HCT116 (cell line): Measurements from ENCODE around the gene EGFR. TPM values are rescaled to one million over a fixed set of nuclear protein-coding genes. Genes with fewer than 3 reads are reported as not detected.

ENCODE experiments used
- ATAC-seq: fragments of 200-7000 bp; cut with Tn5 transposase; 2 replicates; pipeline ENCODE4 v1.9.1; 2020; ENCODE audit warnings: mild to moderate bottlenecking, moderate library complexity
- BruUV-seq: library from RNA; stranded (reverse); fragments of 400-500 nt; replicated peaks from 2 replicates; lab custom pipeline; 2021; lab: Mats Ljungman, UMichigan
- CTCF ChIA-PET: fragments of 300-600 bp; sonication (Branson Sonifier 250); formaldehyde crosslinking; loops from one replicate; lab custom pipeline; 2021; ENCODE audit warnings: antibody characterized with exemption; lab: Charles Lee
- POLR2A ChIA-PET: fragments of 300-600, 350-600 bp; sonication (Branson Sonifier 250); formaldehyde crosslinking; loops from one replicate; lab custom pipeline; 2021; ENCODE audit warnings: antibody characterized with exemption; lab: Charles Lee
- RAD21 ChIA-PET, 2 experiments: fragments of 300-600 bp; sonication (Branson Sonifier 250); formaldehyde crosslinking; loops; one replicate each; lab custom pipeline; 2023; ENCODE audit warnings: low total read pairs in 2 of 2; ENCODE audit not compliant: uncharacterized antibody in 2 of 2, unreplicated experiment in 2 of 2, low non-redundant PET in 1 of 2; lab: Charles Lee
- DNase-seq: peaks from one replicate; pipeline ENCODE4 v3.0.0-alpha.2; 2010; ENCODE audit warnings: low read depth, low spot score
- H2AFZ ChIP-seq: fragments of 200-600 bp; shearing (Covaris generic), sonication (generic); 2 replicates; pipeline ENCODE4 v1.6.1; 2017; ENCODE audit warnings: low read depth, mixed run types, mixed read lengths, antibody characterized with exemption, low read length; ENCODE audit not compliant: poor library complexity, severe bottlenecking
- H3K27ac ChIP-seq: 2 replicates; pipeline ENCODE4 v1.5.1; 2012; ENCODE audit warnings: low read depth, low read length
- H3K27me3 ChIP-seq: fragments of 200-600 bp; sonication (generic); 2 replicates; pipeline ENCODE4 v1.6.1; 2016; ENCODE audit warnings: mixed run types, low read length, mixed read lengths; ENCODE audit not compliant: insufficient read depth
- H3K36me3 ChIP-seq, 2 experiments: fragments of 200-500 bp in 1 of 2; fragments of 200-600 bp in 1 of 2; sonication (Bioruptor generic) in 1 of 2; sonication (generic) in 1 of 2; 2 replicates each; pipeline versions ENCODE4 v1.5.1 to v1.6.1; 2014 to 2016; ENCODE audit warnings: low read length in 2 of 2, inconsistent platforms in 1 of 2, mixed read lengths in 1 of 2, mixed run types in 1 of 2; ENCODE audit not compliant: insufficient read depth in 2 of 2, control insufficient read depth in 1 of 2
- H3K4me1 ChIP-seq, 2 experiments: fragments of 200-600 bp in 1 of 2; sonication (generic) in 1 of 2; 2 replicates each; pipeline versions ENCODE4 v1.5.1 to v1.6.1; 2012 to 2017; ENCODE audit warnings: low read length in 2 of 2, inconsistent platforms in 1 of 2, mild to moderate bottlenecking in 1 of 2, mixed read lengths in 1 of 2, mixed run types in 1 of 2, moderate library complexity in 1 of 2; ENCODE audit not compliant: insufficient read depth in 2 of 2, control insufficient read depth in 1 of 2
- H3K4me2 ChIP-seq: fragments of 200-600 bp; sonication (generic); 2 replicates; pipeline ENCODE4 v1.6.1; 2017; ENCODE audit warnings: mixed run types, low read length, mixed read lengths
- H3K4me3 ChIP-seq, 2 experiments: fragments of 200-600 bp in 1 of 2; sonication (generic) in 1 of 2; replicated peaks in 1 of 2; 2 replicates each; pipeline ENCODE4 v1.5.1; 2011 to 2016; ENCODE audit warnings: low read length in 2 of 2, control low read depth in 1 of 2, low read depth in 1 of 2, mild to moderate bottlenecking in 1 of 2, mixed read lengths in 1 of 2, mixed run types in 1 of 2
- H3K79me2 ChIP-seq: fragments of 200-600 bp; sonication (generic); 2 replicates; pipeline ENCODE4 v1.6.1; 2017; ENCODE audit warnings: mild to moderate bottlenecking, mixed run types, low read length, moderate library complexity, mixed read lengths; ENCODE audit not compliant: insufficient read depth
- H3K9ac ChIP-seq: fragments of 200-600 bp; sonication (generic); 2 replicates; pipeline ENCODE4 v1.6.1; 2016; ENCODE audit warnings: low read length, mixed read lengths
- H3K9me2 ChIP-seq: fragments of 200-600 bp; sonication (generic), shearing (Covaris generic); 2 replicates; pipeline ENCODE4 v1.6.1; 2017; ENCODE audit warnings: mixed run types, mild to moderate bottlenecking, moderate library complexity; ENCODE audit not compliant: insufficient read depth
- H3K9me3 ChIP-seq, 2 experiments: fragments of 200-500 bp in 1 of 2; fragments of 200-600 bp in 1 of 2; sonication (Bioruptor generic) in 1 of 2; sonication (generic) in 1 of 2; 2 replicates each; pipeline ENCODE4 v1.6.1; 2014 to 2017; ENCODE audit warnings: low read length in 2 of 2, mixed read lengths in 2 of 2, inconsistent platforms in 1 of 2, low read depth in 1 of 2, mild to moderate bottlenecking in 1 of 2, mixed run types in 1 of 2, moderate library complexity in 1 of 2; ENCODE audit not compliant: control insufficient read depth in 1 of 2, insufficient read depth in 1 of 2
- H4K20me1 ChIP-seq: fragments of 200-600 bp; sonication (generic), shearing (Covaris generic); 2 replicates; pipeline ENCODE4 v1.6.1; 2017; ENCODE audit warnings: mixed run types, mild to moderate bottlenecking, moderate library complexity; ENCODE audit not compliant: insufficient read depth
- ATF3 ChIP-seq: IDR thresholded peaks from 2 replicates; pipeline ENCODE4 v1.6.1; 2012
- CBX3 ChIP-seq: IDR thresholded peaks from 2 replicates; pipeline ENCODE4 v1.6.1; 2012; ENCODE audit warnings: low read depth
- CTCF ChIP-seq, 3 experiments: fragments of 200-600 bp in 1 of 3; sonication (generic) in 1 of 3; IDR thresholded peaks in 2 of 3; conservative IDR thresholded peaks in 1 of 3; 2 replicates each; pipeline ENCODE4 v1.5.1; 2012 to 2017; ENCODE audit warnings: low read depth in 2 of 3, low read length in 2 of 3, antibody characterized with exemption in 1 of 3, borderline replicate concordance in 1 of 3, control low read depth in 1 of 3, mild to moderate bottlenecking in 1 of 3, mixed read lengths in 1 of 3, mixed run types in 1 of 3, moderate library complexity in 1 of 3; ENCODE audit not compliant: insufficient read depth in 1 of 3
- ELF1 ChIP-seq: IDR thresholded peaks from 2 replicates; pipeline ENCODE4 v1.6.1; 2012; ENCODE audit warnings: low read depth, borderline replicate concordance
- EZH2phosphoT487 ChIP-seq: fragments of 200-600 bp; IDR thresholded peaks from 2 replicates; pipeline ENCODE4 v1.6.1; 2018; ENCODE audit warnings: antibody characterized with exemption, borderline replicate concordance
- FOSL1 ChIP-seq: IDR thresholded peaks from 2 replicates; pipeline ENCODE4 v1.6.1; 2012; ENCODE audit warnings: low read depth
- JUND ChIP-seq: IDR thresholded peaks from 2 replicates; pipeline ENCODE4 v1.6.1; 2012
- POLR2AphosphoS5 ChIP-seq: IDR thresholded peaks from 2 replicates; pipeline ENCODE4 v1.6.1; 2011; ENCODE audit warnings: mild to moderate bottlenecking, low read depth, low read length, moderate library complexity
- RAD21 ChIP-seq: IDR thresholded peaks from 2 replicates; pipeline ENCODE4 v1.6.1; 2012; ENCODE audit warnings: low read depth, mild to moderate bottlenecking
- REST ChIP-seq: IDR thresholded peaks from 2 replicates; pipeline ENCODE4 v1.6.1; 2012; ENCODE audit warnings: low read depth
- SRF ChIP-seq: IDR thresholded peaks from 2 replicates; pipeline ENCODE4 v1.6.1; 2012; ENCODE audit warnings: low read depth
- ZFX ChIP-seq: fragments of 450-650 bp; IDR thresholded peaks from 2 replicates; pipeline ENCODE4 v1.6.1; 2017
- intact Hi-C: fragments of 100-400 bp; cut with micrococcal nuclease; formaldehyde crosslinking; loops from 2 replicates; pipeline ENCODE4 v1.10.0; 2022
- total RNA-seq: library from RNA; stranded (reverse); gene quantifications from one replicate; pipeline ENCODE4 v1.2.1, GENCODE V29; 2021; ENCODE audit not compliant: unreplicated experiment

The EGFR gene
- total RNA-seq, 1 experiment from 2014 or later = 71.5 TPM

GRCh38 chr7:55052741-55053427, 34.1 kb downstream of the EGFR start (continued):
- TF ChIP-seq REST (no peak), RAD21 (no peak), SRF (no peak), POLR2AphosphoS5 (no peak), FOSL1 (no peak), ZFX (no peak)

- Histone ChIP-seq H2AFZ (no peak overlapping the region), H3K79me2 (peaks cover 96% of the 10 kb centered on the region), H3K9me2 (no peaks in the 10 kb centered on the region), H4K20me1 (no peaks in the 10 kb centered on the region), H3K4me1 (peaks cover 0 to 62% of the 10 kb centered on the region in 2 experiments; a peak in 3 of 4 replicates), H3K4me3 (no peak overlapping the region), H3K27me3 (no peaks in the 10 kb centered on the region), H3K4me2 (peak overlapping the region; percentile 18; the same call in 1 of the 2 replicates), H3K27ac (no peak overlapping the region), H3K9ac (no peak overlapping the region), H3K9me3 (no peaks in the 10 kb centered on the region), H3K36me3 (no peaks in the 10 kb centered on the region; a peak in 1 of 4 replicates)
- ChIA-PET POLR2A (no interaction called here), RAD21 (no interaction called here), CTCF (no interaction called here)
- intact Hi-C loops = no loop called here
- no peak for ATAC-seq
- DNase-seq = no peak
- BruUV-seq = no TSS peak
- TF ChIP-seq POLR2AphosphoS5 = no peak
- no peak for TF ChIP-seq CBX3
- no peak for TF ChIP-seq CTCF (IDR thresholded peaks at IDR 0.05 in 2 of 3, conservative IDR thresholded peaks at IDR 0.05 in 1 of 3; ENCODE audit: borderline replicate concordance in 1 of 3, insufficient read depth in 1 of 3, low read depth in 2 of 3, low read length in 2 of 3)
- TF ChIP-seq ZFX = no peak
- TF ChIP-seq REST = no peak
- TF ChIP-seq ELF1 = no peak
- TF ChIP-seq RAD21 = no peak
- TF ChIP-seq JUND = no peak
- TF ChIP-seq ATF3 = no peak
- no peak for TF ChIP-seq SRF
- TF ChIP-seq EZH2phosphoT487 = no peak
Measured at GRCh38 chr7:55053651-55054571, 35.1 kb downstream of the EGFR start.
